DOHH2 (cell line): ENCODE results near the gene SLC52A3.

Experiments
- H3F3A ChIP-seq: fragments of 200-600 bp; sonication (generic), shearing (Covaris generic); 2 replicates; pipeline ENCODE4 v1.6.0; 2016; ENCODE audit warnings: antibody characterized with exemption, mild to moderate bottlenecking; ENCODE audit not compliant: control insufficient read depth, insufficient read depth
- H3K27ac ChIP-seq: fragments of 200-600 bp; sonication (generic); 2 replicates; pipeline ENCODE4 v1.5.1; 2014; ENCODE audit warnings: low read depth, mild to moderate bottlenecking, low read length, moderate library complexity
- H3K27me3 ChIP-seq: fragments of 200-600 bp; sonication (generic); 2 replicates; pipeline ENCODE4 v1.6.1; 2014; ENCODE audit warnings: mild to moderate bottlenecking, low read length, mixed read lengths; ENCODE audit not compliant: control insufficient read depth
- H3K36me3 ChIP-seq: fragments of 200-600 bp; sonication (generic); 2 replicates; pipeline ENCODE4 v1.6.1; 2014; ENCODE audit warnings: mild to moderate bottlenecking, low read length, moderate library complexity, mixed read lengths; ENCODE audit not compliant: control insufficient read depth
- H3K4me1 ChIP-seq: fragments of 200-600 bp; sonication (generic); 2 replicates; pipeline ENCODE4 v1.6.1; 2014; ENCODE audit warnings: mild to moderate bottlenecking, low read length, mixed read lengths; ENCODE audit not compliant: control insufficient read depth
- H3K4me2 ChIP-seq: fragments of 200-600 bp; sonication (generic); 2 replicates; pipeline ENCODE4 v1.6.0; 2014; ENCODE audit warnings: mild to moderate bottlenecking, low read length, moderate library complexity
- H3K4me3 ChIP-seq: fragments of 200-600 bp; sonication (generic); 2 replicates; pipeline ENCODE4 v1.5.1; 2014; ENCODE audit warnings: mild to moderate bottlenecking, low read length, mixed read lengths
- H3K79me2 ChIP-seq: fragments of 200-600 bp; sonication (generic); 2 replicates; pipeline ENCODE4 v1.6.1; 2014; ENCODE audit warnings: mild to moderate bottlenecking, low read length, mixed read lengths; ENCODE audit not compliant: control insufficient read depth
- H3K9me2 ChIP-seq: fragments of 200-600 bp; sonication (generic); replicated peaks from 2 replicates; pipeline ENCODE4 v1.6.1; 2014; ENCODE audit warnings: mild to moderate bottlenecking, low read length, mixed read lengths; ENCODE audit not compliant: control insufficient read depth
- H3K9me3 ChIP-seq: fragments of 200-600 bp; sonication (generic); 2 replicates; pipeline ENCODE4 v1.6.1; 2014; ENCODE audit warnings: antibody characterized with exemption, low read length, mixed read lengths; ENCODE audit not compliant: control insufficient read depth, insufficient read depth
- H4K20me1 ChIP-seq: fragments of 200-600 bp; sonication (generic); 2 replicates; pipeline ENCODE4 v1.6.0; 2014; ENCODE audit warnings: low read depth, mild to moderate bottlenecking, antibody characterized with exemption, low read length, moderate library complexity; ENCODE audit not compliant: control insufficient read depth, insufficient read depth
- EZH2phosphoT487 ChIP-seq: fragments of 200-600 bp; sonication (generic); IDR thresholded peaks from 2 replicates; pipeline ENCODE4 v1.6.1; 2017; ENCODE audit warnings: borderline replicate concordance, mild to moderate bottlenecking, antibody characterized with exemption, low read length, moderate library complexity, mixed read lengths
- TF ChIP-seq, protein P1 (sequence below): fragments of 200-600 bp; sonication (generic); IDR thresholded peaks from one replicate; pipeline ENCODE4 v1.5.1; 2014; ENCODE audit warnings: antibody characterized with exemption, mild to moderate bottlenecking, low read depth, low read length; ENCODE audit not compliant: poor library complexity, severe bottlenecking

The SLC52A3 gene

GRCh38 chr20:761418-762381 is 6.6 kb downstream of the SLC52A3 start:
- Histone ChIP-seq H3K9me3 (no peaks in the 10 kb centered on the region), H3K27me3 (no peaks in the 10 kb centered on the region; the same call in 1 of the 2 replicates), H3K79me2 (no peaks in the 10 kb centered on the region), H3K27ac (no peak overlapping the region), H3K9me2 (no peaks in the 10 kb centered on the region), H3K36me3 (no peaks in the 10 kb centered on the region), H3F3A (no peaks in the 10 kb centered on the region), H3K4me3 (no peak overlapping the region), H3K4me1 (no peaks in the 10 kb centered on the region), H4K20me1 (no peaks in the 10 kb centered on the region), H3K4me2 (no peak overlapping the region)
- TF ChIP-seq EZH2phosphoT487: no peak
- TF ChIP-seq, protein P1, sequence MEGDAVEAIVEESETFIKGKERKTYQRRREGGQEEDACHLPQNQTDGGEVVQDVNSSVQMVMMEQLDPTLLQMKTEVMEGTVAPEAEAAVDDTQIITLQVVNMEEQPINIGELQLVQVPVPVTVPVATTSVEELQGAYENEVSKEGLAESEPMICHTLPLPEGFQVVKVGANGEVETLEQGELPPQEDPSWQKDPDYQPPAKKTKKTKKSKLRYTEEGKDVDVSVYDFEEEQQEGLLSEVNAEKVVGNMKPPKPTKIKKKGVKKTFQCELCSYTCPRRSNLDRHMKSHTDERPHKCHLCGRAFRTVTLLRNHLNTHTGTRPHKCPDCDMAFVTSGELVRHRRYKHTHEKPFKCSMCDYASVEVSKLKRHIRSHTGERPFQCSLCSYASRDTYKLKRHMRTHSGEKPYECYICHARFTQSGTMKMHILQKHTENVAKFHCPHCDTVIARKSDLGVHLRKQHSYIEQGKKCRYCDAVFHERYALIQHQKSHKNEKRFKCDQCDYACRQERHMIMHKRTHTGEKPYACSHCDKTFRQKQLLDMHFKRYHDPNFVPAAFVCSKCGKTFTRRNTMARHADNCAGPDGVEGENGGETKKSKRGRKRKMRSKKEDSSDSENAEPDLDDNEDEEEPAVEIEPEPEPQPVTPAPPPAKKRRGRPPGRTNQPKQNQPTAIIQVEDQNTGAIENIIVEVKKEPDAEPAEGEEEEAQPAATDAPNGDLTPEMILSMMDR: no peak

GRCh38 chr20:760751-761417 is 7.4 kb downstream of the SLC52A3 start:
- Histone ChIP-seq H3K4me3 (no peak overlapping the region), H3K27ac (no peak overlapping the region)

DNA sequence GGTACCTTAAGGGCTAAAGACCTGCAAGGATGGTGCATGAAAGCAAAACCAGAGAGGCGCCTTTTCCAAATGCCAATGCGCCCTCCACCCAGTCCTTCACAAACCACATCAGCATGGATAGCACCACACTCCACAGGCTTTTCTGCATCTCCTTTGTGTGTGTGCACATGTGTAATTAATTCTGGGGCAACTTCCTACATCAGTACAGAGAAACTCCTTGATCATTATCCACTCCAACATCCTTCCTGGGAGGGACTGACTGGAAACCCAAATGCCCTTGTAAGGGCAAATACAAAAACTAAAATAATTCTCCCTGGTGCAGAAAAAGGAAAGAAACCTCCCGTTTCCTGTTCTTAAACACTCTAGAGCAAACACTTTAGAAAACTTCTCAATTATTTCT is 10.8 kb downstream of the SLC52A3 start:
- no peaks in the 10 kb centered on the region for H3K4me1 ChIP-seq
- H3K4me3 ChIP-seq: no peak overlapping the region
- no peak overlapping the region for H3K4me2 ChIP-seq
- no peaks in the 10 kb centered on the region for H3K36me3 ChIP-seq
- no peak for TF ChIP-seq EZH2phosphoT487
- TF ChIP-seq, protein P1: no peak
- no peaks in the 10 kb centered on the region for H4K20me1 ChIP-seq
- peaks cover 3% of the 10 kb centered on the region; the same call in 1 of the 2 replicates for H3K27me3 ChIP-seq
- H3F3A ChIP-seq: no peaks in the 10 kb centered on the region
- no peaks in the 10 kb centered on the region for H3K9me3 ChIP-seq
- no peaks in the 10 kb centered on the region for H3K9me2 ChIP-seq
- H3K27ac ChIP-seq: no peak overlapping the region
- H3K79me2 ChIP-seq: no peaks in the 10 kb centered on the region

More at GRCh38 chr20:760751-761417, 7.4 kb downstream of the SLC52A3 start:
- no peak for TF ChIP-seq EZH2phosphoT487
- TF ChIP-seq, protein P1: peak; percentile 95
- Histone ChIP-seq H3K9me2 (no peaks in the 10 kb centered on the region), H3F3A (no peaks in the 10 kb centered on the region), H3K4me1 (no peaks in the 10 kb centered on the region), H4K20me1 (no peaks in the 10 kb centered on the region), H3K27me3 (peaks cover 2% of the 10 kb centered on the region; the same call in 1 of the 2 replicates), H3K79me2 (no peaks in the 10 kb centered on the region), H3K9me3 (no peaks in the 10 kb centered on the region), H3K36me3 (no peaks in the 10 kb centered on the region), H3K4me2 (no peak overlapping the region)
